Right renal pelvis (tissue), 4 donors: ENCODE measurements around the gene AP3B2. TPM values are rescaled to one million over a fixed set of nuclear protein-coding genes. Genes with fewer than 3 reads are reported as not detected.

Experiments used
- DNase-seq, 4 donors: peaks; one replicate each; pipeline ENCODE4 v3.0.0-alpha.2; 2013; ENCODE audit warnings: low read depth in 4 of 4, low spot score in 3 of 4, missing footprints in 1 of 4
- polyA plus RNA-seq, 4 donors: library from polyadenylated mRNA; unstranded; fragments of 120-200 nt; gene quantifications; one replicate each; pipeline ENCODE4 v1.2.1, GENCODE V29; 2013; ENCODE audit not compliant: insufficient read length in 4 of 4

Gene AP3B2
- polyA plus RNA-seq, 4 donors = 2.1 to 5.1 (median 3.5) TPM

DNA sequence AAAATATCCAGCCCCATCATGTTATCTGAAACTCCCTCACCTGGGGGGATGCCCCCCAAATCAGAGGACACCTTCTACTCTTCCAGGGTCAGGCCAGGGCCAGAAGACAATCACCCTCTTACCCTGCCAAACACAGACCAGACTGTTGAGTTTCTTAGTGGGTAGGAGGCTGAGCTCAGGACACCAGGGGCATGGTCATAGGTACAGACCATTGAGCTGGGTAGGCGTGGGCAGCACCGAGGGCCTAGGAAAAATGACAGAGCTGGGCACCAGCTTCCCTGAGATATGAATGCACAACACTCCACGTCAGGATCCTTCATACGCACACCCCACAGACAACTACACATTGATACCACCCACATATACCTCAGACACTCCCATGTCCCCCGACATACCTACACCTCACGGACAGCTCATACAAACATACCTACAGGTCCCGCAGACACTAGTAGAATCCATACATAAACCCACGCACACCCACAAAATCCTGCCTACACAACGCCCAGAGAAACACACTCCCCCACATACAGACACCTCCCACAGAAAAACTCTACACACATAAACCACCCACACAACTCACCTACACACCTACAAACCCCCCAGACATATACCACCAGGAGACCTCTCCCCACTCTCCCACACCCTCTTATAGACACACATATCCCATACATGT, 11.8 kb downstream of the AP3B2 start:
- no peak for DNase-seq

DNA sequence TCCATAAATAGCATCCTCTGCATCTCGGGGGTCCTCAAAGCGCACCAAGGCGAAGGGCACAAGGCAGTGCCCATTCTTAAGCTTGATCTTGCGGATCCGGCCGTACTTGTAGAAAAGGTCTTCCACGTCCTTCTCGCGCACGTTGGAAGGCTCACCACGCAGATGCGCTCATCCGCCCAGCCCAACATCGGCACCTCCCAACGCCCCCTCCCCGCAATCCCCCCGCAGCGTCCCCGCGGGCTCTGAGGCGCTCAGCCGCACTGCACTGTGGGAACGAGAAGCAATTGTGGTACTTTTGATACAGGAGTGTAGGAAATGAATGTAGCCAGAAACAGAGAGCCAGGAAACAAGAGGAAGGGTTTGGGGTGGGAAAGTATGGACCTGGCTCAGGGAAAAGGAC, 17.5 kb downstream of the AP3B2 start:
- DNase-seq = no peak

- DNase-seq = no peak
Measured at GRCh38 chr15:82689147-82689546, 20.5 kb downstream of the AP3B2 start.

DNA sequence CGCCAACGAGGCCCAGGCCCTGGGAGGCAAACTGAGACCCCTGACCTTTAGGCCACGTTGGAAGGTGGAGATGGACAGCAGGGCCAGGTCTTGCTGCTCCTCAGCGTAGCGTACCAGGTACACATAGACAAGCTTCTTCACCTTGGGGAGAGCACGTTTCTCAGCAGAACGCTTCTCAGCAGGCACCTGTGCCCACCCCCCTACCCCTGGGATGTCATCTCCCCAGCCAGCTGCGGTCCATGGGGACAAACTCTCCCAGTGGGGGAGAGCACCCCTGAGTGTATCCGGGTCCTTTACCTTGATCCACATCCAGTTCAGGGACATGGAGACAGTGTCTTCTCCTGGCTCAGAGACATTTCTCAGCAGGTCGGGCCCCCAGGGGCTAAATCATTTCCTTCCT, 21.0 kb downstream of the AP3B2 start:
- no peak for DNase-seq

DNA sequence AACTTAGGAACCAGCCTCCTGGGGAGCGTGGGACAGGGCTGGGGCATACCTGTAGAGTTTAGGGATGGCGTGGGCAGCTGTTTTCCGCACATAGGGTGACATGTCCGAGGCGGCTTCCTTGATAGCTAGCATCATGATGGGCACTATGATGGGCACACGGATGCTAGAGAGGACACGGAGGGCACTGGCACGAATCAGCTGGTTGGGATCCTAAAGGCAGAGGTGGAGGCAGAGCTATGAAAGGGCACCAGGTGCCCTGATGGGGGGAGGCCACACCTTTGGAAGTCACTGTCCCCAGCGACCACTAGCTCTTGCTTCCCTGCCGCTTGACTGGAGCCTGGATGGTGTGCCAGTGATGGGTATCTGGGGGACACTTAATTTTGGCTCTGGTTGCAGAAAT, 28.3 kb downstream of the AP3B2 start:
- no peak for DNase-seq

DNA sequence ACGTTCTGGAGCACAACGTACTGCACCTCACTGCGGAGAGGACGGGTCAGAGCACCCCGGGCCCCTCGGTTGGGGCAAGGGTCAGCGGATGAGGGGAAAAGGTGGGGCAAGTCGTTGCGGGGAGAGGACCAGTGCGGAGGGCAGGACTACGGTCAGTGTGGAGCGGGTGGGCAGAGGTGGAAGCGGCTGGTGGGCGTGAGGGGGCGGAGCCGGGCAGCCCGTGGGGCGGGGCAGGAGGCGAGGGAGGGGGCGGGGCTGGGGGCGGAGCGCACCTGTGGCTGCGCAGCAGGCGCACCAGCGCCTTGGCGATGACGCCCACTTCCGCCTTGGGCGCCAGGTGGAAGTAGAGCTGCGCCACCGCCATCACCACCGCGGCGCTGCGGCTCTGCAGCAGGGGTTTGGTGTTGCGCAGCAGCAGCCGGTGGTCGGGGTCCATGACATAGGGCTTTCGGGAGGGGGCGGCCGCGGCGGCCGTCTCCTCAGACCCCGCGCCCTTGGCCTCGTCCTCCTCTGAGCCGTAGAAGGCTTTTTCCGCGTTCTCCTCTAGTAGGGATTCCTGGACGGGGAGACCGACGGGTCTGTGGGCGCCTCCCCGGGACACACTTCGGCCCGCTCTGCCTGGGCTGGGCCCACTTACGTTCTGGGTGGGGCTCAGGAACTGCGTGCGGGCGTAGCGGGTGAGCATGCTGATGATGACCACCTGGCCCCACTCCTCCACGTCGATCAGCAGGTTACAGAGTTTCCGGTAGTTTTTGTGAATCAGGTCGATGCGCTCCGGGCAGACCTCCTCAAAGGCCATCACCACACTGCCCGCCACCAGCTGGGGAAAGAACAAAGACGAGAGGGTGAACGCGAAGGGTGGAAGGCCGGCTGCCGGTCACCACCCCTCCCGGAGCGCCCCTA, 29.2 kb downstream of the AP3B2 start:
- DNase-seq = peak; percentile 48 to 59 (median 52)

DNA sequence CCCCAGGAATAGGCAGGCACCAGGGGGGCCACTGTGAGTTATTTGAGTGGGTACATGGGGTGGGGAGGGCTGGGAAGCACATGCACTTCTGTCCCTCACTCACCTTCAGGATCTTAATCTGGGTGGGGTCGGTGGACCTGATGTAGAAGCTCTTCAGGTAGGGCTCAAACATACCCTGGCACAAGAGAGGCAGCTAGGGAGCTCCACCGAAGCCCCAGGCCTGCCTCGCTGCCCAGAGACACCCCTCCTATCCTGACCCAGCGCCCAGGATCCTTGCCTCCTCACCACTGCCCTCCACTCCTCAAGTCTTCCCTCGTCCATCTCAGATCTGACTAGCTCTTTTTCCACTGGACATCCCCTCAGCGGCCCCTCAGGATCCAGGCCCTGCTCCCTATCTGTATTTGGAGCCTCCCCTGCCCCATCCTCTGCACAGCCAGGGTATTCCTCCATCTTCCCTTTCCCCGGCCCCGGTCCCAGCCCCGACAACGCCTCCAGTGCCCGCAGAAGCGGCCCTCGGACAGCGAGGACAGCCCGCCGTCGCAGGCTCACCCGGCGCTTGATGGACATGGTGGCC, 30.0 kb downstream of the AP3B2 start:
- DNase-seq = no peak

DNA sequence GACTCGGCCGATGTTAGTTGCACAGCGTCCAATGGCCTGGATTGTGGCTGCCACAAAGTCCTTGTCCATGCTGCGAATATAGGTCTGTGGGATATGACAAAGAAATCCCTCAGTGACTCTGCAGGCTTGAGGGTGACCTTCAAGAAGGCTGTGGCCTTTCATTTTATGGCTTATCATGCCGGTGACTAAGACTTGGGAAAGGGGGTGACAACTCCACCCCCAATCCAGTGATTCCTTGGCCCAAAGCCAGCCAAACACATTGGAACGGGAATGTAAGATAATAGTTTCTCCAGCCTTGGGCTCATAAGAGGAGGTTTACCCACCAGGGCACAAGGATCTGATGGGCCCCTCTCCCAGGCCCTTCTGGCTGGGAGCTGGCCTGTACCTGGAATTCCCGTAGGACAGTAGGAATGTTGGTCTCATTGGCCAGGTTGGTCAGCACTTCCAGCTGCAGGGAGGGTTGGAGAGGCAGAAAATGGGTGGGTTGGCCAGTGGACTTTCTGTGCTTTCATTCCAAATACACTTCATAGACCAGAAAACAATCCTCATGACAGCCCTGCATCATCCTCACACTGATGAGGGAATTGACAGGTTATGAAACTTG, 31.9 kb downstream of the AP3B2 start:
- DNase-seq = no peak

- no peak for DNase-seq
Measured at GRCh38 chr15:82674873-82675272, 34.8 kb downstream of the AP3B2 start.

GRCh38 chr15:82670699-82671098, 39.0 kb downstream of the AP3B2 start:
- DNase-seq = no peak

GRCh38 chr15:82666606-82667005, 43.1 kb downstream of the AP3B2 start:
- DNase-seq = no peak

GRCh38 chr15:82664021-82664420, 45.7 kb downstream of the AP3B2 start:
- DNase-seq = no peak

- peak in 1 of 4 donors; percentile 61 for DNase-seq
Measured at GRCh38 chr15:82663186-82663600, 46.5 kb downstream of the AP3B2 start.

DNA sequence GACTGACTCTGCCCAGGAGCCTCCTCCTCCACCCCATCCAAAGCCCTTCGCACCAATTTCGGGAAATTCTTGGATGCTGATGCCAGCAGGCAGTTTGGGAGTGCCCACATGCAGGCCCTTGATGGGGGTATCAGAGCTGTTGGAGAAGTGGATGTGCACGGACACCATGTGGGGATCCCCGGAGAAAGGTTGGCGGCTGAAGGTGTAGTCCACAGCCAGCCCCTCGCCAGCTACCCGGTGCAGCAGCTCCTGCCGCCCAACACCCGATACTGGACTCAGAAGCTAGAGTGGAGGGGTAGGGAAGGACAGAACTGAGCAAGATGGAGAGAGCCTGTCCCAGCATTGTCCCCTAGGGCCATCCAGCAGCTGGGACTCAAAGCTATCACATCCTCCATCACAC, 47.0 kb downstream of the AP3B2 start:
- no peak for DNase-seq

GRCh38 chr15:82660378-82660777, 49.3 kb downstream of the AP3B2 start:
- DNase-seq = no peak

- no peak for DNase-seq
Measured at GRCh38 chr15:82656641-82657266, 52.9 kb downstream of the AP3B2 start.

DNA sequence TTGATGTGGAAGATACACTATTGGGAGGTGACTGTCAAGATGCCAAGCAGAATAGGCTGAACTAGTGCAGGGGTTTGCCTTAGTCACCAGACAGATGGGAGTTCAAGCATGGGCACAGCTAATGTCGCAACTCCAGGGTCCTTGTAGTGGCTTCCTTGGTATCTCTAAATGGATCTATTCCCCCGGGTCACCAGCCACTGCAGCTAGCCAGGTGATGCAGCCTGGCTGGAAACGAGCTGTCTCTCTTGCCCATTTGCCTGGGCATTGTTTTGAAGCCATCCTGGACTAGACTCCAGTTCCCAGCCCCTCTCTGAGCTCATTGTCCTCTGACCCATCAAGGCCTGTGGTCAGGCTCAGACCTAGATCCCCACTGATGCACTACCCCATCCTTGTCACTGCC, 54.1 kb downstream of the AP3B2 start:
- DNase-seq = no peak

- DNase-seq = no peak
Measured at GRCh38 chr15:82653483-82654168, 56.0 kb downstream of the AP3B2 start.

GRCh38 chr15:82651708-82652107, 58.0 kb downstream of the AP3B2 start:
- no peak for DNase-seq

- no peak for DNase-seq
Measured at GRCh38 chr15:82650046-82650670, 59.5 kb downstream of the AP3B2 start.
